GM19463 (cell line): ENCODE measurements around the gene PRRX2.
"Not testable (repeated sequence)": the region's sequence is repeated elsewhere in the genome, so short reads cannot be mapped to it uniquely, and the experiment has no call there.

ENCODE experiments used
- ATAC-seq: cut with Tn5 transposase; IDR thresholded peaks from one replicate; pipeline ENCODE4 v1.9.1; 2021; ENCODE audit warnings: mild to moderate bottlenecking, moderate library complexity; ENCODE audit not compliant: unreplicated experiment

The PRRX2 gene

DNA sequence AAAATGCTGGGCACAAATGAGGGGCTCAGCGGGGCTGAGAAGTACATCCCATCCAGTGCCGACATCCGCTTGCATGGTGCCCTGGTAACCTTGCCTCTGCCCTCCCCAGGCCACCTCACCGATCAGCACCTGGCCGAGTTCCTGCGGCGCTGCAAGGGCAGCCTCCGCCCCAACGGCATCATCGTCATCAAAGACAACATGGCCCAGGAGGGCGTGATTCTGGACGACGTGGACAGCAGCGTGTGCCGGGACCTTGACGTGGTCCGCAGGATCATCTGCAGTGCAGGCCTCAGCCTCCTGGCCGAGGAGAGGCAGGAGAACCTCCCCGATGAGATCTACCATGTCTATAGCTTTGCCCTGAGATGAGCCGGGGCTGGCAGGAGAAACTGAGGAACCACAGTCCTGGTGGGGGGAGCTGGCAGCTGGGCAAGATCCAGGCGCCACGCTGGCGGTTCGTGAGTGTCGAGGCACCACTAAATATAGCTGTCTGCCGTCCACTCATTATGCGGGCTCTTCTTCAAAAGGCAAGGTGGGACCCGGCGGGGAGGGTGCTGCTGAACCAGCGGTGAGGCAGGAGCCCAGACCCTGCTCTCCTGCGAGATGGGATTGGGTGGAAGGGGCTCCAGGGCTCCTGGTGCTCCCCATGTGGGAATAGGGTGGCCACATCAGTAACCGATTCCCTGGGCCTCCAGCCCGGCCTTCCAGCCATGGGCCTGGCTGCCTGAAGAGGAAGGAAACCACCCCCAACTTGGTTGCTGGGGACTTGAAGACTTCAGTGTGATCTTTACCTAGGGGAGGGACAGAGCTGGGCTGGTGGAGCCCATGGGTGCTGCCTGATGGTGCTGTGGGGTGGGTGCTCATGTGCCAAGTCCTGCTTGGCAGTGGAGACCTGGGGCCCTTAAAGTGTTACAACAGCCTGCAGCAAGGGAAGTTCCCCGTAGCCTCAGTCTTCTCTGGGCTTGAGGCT lies 30.1 kb upstream of the PRRX2 start:
- ATAC-seq: no peak

DNA sequence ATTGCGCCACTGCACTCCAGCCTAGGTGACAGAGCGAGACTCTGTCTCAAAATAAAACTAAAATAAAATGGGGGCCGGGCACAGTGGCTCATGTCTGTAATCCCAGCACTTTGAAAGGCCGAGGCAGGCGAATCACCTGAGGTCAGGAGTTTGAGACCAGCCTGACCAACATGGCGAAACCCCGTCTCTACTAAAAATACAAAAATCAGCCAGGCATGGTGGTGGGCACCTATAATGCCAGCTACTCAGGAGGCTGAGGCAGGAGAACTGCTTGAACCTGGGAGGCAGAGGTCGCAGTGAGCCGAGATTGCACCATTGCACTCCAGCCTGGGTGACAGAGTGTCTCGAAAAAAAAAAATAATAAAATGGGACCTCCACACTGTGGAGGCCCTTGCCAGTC lies 29.1 kb upstream of the PRRX2 start:
- not testable (repeated sequence) for ATAC-seq

DNA sequence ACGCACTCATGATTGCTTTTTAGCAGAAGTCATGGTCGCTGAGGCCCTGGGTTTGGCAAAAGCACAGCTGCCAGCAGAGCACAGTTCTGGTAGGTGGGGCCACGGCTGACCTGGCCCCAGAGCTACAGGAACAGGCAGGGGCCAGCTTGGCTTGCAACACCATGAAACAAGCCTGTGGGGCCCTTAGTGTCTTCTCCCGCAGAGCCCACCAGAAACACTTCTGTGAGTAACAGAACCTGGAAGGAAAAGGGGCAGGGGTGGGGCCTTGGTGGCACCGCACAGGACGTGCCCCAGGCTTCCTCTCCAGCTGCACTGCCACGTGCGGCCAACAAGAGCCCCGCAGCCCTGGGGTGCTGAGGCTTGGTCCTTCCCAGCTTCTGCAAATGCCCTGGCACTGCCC lies 28.3 kb upstream of the PRRX2 start:
- ATAC-seq: no peak

DNA sequence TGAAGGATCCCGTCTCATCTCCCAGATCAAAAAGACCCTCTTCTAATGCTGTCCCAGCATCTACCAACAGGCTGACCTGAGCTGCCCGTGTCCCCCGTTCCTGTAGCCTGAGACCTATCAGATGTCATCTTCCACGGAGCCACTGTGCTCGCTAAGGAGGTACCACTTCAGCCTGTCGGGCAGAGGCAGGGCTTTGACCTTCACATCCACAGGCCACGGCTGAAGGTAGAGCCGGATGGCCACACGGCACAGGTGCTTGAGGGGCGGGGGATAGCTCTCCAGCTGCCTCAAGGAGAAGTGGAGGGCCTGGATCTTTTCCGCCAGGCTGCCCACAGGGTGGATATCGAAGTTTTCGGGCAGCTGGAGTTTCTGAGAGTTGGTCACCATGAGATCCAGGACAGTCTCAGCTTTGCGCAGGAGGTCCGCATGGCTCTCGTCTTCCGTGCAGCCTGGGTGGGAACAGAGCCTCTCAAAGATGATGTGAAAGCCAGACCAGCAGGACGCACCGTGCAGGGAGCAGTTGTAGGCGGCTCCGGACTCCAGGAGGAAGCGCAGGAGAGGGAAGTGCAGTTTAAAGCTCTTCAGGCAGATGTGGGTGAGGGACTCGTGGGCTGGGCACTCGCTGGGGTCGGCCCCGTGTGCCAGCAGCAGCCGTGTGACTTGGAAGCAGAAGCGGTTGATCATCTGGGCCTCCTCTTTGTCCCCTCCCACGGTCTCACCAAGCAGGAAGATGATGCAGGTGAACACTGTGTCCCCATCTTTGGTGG lies 27.6 kb upstream of the PRRX2 start:
- no peak for ATAC-seq

DNA sequence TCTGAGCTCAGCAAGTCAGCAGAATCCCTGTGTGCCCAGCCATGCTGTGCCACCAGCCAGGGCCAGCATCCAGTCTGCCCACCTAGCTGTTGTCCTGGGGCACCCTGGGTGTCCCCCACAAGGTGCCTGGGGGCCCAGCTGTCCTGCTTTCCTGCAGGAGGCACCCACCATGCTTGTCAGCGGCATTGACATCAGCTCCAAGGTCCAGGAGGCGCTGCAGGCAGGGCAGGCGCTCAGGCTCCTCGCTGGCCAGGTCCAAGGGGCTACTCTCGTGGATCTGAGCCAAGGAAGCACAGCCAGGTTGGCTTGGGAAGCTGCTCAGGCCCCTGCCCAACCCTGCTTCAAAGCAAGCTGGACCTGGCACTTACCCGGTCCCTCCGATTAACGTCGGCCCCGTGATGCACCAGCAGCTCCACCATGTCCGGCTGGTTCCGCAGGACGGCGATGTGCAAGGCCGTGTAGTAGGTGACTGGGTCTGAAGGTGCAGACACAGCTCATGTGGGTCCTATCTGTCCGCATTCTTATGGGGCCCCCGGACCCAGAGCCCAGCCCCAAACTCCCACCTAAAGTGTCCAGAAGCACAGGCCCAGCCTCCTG lies 26.3 kb upstream of the PRRX2 start:
- ATAC-seq: no peak

DNA sequence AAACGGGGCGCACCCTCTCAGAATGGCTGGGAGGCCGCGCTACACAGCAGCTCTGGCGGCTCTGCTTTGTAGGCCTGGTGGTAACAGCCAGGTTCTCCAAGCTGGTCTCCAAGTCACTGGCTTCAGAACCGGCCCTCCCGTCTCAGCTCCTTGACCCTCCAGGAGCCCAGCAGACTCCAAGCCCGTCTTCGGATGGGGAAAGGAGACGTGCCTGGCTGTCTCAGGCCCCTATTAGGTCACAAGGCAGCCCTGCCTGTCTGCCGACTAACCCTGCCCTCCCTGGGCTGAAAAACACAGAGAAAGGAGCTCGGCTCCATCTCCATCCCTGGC lies 25.7 kb upstream of the PRRX2 start:
- ATAC-seq: no peak

DNA sequence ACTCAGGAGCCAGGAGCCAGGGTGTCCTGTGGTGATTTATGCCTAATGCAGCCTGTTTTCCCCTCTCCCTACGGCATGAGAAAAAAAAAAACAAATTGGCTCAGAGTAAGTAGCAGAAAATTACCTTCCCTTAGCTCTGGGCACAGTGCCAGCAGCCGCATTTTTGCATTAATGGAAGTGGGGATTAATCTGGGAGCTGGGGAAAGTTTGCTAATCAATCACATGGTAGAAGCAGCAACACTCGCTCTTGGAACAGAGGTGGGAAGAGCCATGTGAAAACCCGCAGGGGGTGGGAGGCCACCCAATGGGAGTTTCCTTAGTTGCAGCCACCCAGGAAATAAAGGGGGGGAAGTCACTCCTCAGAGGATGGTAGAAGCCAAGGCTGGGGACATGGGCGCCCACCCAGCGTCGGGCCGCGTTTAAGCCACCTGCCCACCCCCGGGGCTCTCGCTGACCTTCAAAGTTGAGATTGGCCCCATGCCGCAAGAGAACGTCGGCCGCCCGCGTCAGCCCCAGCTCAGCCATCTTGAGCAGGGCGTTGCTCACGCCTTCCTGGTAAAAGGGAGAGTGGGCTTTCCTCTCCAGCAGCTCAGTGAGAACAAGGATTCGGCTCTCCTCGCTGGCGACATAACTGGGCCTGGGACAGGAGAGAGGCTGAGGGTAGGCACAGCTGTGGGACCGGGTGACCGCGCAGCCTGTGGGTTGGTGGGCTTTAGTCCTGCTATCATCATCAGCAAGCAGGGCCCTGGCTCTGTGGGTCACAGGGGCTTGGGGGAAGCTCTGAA lies 25.2 kb upstream of the PRRX2 start:
- ATAC-seq: no peak

DNA sequence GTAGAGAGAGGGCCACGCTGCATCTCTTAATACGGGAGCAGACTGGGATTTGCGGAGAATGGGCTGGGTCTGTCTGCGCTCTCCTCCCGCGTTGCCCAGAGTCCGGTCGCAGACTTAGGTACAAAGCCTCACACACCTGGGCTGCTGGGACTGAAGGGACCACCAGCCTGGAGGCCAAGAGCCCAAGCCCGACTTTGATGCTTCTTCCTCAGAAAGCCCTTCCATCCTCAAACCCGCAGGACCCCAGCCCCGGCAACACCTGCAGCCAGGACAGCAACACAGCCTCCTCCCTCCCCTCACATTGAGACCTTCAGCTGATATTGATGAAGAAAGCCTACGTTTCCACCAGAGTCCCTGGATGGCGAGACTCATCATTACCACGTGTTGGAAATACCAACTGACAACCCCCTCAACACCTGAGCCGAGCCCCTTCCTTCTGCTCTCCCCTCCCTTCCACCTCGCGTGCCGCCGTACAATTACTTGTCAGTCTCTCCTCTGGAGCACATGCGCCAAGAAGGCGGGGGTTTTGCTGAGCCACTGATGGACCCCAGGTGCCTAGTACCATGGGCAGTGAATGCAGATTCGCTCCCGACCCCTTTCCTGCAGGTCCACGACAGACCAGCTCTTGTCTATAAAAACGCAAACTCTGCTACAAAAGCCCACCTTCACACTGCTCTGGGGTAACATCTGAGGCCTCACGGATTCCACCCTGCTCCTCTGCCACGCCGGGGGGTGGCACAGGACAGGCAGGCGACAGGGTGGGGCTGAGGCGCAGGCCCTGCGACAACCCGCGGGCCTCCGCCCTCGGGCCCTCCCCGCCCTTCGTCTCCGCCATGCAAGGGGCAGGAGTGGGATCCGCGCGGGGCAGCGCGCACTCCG lies 24.3 kb upstream of the PRRX2 start:
- ATAC-seq: peak; percentile 6

DNA sequence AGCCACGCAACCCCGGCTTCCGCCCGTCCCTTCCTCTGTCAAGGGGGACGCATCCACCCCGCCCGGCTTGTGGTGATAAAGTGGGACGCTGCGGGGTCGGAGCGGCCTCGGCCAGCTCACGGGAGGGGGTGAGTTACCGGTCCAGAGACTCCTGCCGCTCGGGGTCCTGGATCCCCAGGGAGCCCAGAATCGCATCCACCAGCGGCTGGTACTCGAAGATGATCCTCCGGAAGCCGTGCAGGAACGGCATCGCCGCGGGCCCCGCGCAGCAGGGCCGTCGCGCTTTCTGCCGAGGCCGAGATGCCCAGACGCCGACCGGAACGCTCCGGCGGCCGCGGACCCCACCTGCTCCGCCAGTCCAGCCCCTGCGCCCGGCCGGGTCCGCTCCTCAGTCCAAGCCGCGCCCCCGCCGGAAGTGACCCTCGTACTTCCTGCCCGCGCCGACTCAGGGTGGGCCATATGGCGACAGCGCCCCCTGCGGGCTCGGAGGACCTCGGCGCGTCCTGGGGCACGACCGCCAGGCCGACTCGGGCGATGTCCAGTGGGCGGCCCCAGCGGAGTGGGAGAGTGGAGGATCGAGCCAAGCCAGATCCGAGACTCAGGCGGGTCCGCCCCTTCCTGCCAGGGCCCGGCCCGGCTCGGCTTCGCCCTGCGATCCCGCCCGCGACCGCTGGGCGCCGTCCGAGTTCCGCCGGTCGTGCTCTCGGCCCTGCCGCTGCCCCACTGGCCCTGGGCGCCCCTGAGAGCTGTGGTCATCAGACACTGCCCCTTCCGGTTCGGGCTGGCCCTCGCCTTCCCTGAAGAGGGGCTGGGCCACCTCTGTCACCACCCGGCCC lies 23.5 kb upstream of the PRRX2 start, which contains the start of gene ASB6:
ASB6 (minus strand) TSS at position 402 of the 836 bp plus-strand sequence; CDS start at position 250, 152 bp downstream.
- ATAC-seq: peak; percentile 90

DNA sequence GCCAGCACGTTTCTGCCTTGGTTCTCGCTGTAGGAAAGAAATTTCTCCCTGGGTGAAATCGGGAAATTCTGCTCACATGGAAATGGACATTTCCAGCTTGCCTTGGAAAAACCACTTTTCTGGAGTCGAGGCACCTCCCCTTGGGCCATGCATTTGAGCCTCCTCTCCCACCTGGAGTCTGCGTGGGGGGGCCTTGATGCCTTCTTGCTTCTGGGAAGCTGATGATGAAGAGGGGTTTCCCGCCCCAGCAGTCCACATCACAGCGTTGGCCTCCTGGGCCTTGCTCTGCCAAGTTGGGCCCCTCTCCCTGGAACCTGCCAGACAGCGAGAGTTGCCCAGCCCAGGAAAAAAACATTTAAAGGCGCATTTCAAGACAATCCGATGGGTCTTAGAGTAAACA lies 21.7 kb upstream of the PRRX2 start:
- no peak for ATAC-seq

DNA sequence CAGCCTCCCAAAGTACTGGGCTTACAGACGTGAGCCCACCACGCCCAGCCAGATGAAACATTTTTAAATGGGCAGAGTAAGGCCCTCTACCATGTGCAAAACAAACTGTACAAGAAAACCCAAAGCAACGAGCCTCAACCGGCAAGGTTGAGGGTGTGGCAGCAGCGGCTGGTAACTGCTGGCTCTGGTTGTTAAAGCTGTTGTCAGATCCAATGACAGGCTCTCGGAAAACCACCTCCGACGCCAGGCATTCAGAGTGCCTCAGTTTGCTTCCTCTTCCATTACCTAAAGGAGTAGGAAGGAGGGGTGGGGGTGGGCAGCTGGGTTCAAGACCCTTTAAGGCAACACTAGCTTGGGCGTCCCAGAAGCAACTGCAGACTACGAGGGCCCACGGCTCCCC lies 21.1 kb upstream of the PRRX2 start:
- ATAC-seq: no peak

DNA sequence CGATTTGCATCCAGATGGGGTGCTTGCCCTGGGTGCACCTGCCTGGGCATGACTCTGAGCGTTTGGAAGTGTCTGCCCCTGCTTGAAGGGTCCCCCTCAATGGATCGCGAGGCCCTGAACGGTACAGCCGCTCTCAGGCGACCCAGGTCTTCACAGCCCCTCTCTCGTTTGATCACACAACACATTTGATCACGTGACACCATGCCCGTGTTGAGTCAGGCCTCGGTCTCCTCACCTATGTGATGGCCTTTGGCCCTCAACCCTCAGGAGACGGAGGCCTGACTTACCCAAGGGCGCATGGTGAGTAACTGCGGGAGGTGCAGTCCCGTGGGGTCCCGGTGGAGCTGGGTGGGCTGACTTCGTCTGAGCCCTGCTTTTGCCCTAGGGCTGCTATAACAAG lies 20.5 kb upstream of the PRRX2 start:
- ATAC-seq: no peak

DNA sequence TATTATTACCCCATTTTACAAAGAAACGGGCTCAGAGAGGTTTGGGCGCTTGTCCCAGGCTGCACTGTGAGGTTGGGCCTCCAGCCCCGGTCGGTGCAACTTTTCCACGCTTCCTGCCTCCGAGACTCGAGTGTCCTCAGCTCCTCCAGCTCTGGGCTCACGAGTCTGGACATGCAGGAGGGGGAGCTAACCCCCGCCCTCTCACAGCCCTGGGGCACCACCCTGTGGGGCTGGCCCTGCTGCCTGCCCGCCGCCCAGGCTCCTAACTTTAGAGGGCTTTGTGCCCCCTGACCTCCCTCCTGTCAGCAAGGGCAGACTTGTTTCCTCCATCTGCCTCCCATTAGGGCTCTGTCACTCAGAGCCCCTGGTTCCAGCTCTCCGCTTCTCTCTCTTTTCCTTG lies 19.2 kb upstream of the PRRX2 start:
- ATAC-seq: no peak

DNA sequence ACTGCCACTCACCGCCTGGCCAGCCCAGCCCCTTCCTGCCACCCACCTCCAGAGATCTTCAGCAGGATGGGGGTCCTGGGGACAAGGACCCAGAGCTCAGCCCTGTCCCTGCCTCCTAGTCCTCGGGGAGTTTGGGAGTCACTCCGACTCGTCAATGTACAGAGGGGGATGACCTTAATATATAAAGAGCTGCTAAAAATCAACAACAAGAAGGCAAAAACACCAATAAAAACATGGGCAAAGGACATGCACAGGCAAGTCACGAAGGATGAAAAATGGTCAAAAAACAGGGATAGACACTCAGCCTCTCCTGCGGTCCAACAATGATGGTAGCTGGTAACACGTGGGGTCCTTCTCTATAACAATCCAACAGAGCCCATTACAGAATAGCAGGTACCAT lies 18.8 kb upstream of the PRRX2 start:
- ATAC-seq: no peak

DNA sequence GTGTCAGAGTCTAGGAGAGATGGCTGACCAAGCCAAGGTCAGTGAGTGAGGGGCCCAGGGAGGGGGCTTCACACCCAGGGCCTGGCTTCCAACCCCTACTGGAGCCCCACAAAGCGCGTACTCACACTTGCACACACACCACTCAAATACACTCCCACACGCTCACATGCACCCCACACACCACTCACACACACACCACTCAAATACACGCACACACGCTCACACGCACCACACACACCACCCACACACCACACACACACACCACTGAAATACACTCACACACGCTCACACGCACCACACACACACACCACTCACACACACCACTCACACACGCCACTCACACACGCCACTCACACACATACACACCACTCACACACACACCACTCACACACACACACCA lies 17.8 kb upstream of the PRRX2 start:
- ATAC-seq: no peak

DNA sequence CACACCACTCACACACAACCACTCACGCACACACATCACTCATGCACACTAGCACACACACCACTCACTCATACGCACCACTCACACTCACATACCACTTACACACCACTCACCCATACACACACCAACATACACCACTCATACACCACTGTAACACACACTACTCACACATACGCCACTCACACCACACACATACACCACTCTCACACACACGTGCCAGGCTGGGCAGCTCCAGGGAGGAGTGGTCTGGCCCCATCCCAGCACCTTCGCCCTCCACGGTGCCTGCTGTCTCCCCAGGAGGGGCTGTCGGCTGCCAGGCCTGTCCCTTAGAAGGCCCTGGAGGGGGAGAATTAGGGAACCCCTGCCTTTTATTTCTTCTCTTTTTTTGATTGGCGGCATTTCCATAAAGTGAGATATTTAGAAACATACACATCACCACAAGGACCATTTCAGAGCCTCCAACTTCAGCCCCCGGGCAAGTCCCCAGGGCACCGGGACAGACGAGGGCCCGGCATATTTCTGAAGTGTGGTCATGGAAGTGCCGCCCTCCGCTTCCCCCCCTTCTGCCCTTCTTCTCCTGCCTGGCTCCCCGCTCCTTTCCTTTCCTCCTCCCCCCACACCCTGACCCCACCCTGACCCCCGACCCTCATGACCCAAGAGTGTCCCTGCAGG lies 17.2 kb upstream of the PRRX2 start:
- ATAC-seq: no peak

DNA sequence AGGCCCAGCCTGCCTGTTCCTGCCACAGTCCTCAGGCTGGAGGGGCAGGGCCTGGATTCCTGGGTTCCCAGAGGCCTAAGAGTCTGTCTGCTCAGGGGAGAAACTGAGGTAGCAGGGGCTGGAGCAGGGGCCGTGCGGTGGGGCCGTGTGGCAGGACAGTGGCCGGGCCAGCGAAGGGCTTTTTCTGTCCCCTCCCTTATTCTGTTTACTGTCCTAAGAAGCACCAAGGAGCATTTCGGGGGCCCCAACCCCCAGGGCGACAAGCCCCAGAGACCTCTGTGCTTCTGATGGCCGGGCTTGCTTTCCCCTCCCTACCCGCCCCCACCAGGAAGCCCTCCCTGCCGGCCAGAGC lies 16.7 kb upstream of the PRRX2 start:
- ATAC-seq: no peak
